H1 (cell line): ENCODE results near the gene LDAH. TPM values are rescaled to one million over a fixed set of nuclear protein-coding genes. Genes with fewer than 3 reads are reported as not detected.

ENCODE experiments used
- CTCF ChIA-PET: fragments of 300-600 bp; sonication (Branson Sonifier 250); formaldehyde crosslinking; loops from one replicate; lab custom pipeline; 2021; ENCODE audit not compliant: partially characterized antibody; lab: Charles Lee
- POLR2A ChIA-PET: fragments of 300-600 bp; sonication (Branson Sonifier 250); formaldehyde crosslinking; loops from one replicate; lab custom pipeline; 2021; ENCODE audit warnings: inconsistent platforms; ENCODE audit not compliant: partially characterized antibody; lab: Charles Lee
- DNase-seq, 2 experiments: peaks; one replicate each; pipeline versions ENCODE4 v3.0.0 to v3.0.0-alpha.2; 2010 to 2022; ENCODE audit warnings: low spot score in 2 of 2, low read depth in 1 of 2, mixed read lengths in 1 of 2
- FAIRE-seq: peaks from 2 replicates; lab custom pipeline; 2011; peaks lifted over from hg19 to GRCh38; lab: Jason Lieb, UNC
- H2AFZ ChIP-seq: 2 replicates; pipeline ENCODE4 v1.8.1; 2012; ENCODE audit warnings: low read length, inconsistent platforms
- H2AK5ac ChIP-seq: 2 replicates; pipeline ENCODE4 v1.6.1; 2013; ENCODE audit warnings: low read depth, low read length
- H2BK120ac ChIP-seq: replicated peaks from 2 replicates; pipeline ENCODE3; 2013; ENCODE audit warnings: low read depth, low read length, inconsistent platforms
- H2BK12ac ChIP-seq: 2 replicates; pipeline ENCODE4 v1.6.1; 2013; ENCODE audit warnings: low read depth, low read length
- H2BK15ac ChIP-seq: 2 replicates; pipeline ENCODE4 v1.6.1; 2013; ENCODE audit warnings: low read length
- H2BK20ac ChIP-seq: 2 replicates; pipeline ENCODE4 v1.6.1; 2013; ENCODE audit warnings: low read length
- H2BK5ac ChIP-seq: 2 replicates; pipeline ENCODE4 v1.6.1; 2013; ENCODE audit warnings: low read depth, low read length
- H3K14ac ChIP-seq: 2 replicates; pipeline ENCODE4 v1.6.1; 2013; ENCODE audit warnings: inconsistent platforms; ENCODE audit not compliant: insufficient read length
- H3K18ac ChIP-seq: 2 replicates; pipeline ENCODE4 v1.6.1; 2013; ENCODE audit warnings: low read length; ENCODE audit errors: extremely low read depth
- H3K23ac ChIP-seq: 2 replicates; pipeline ENCODE4 v1.6.1; 2013; ENCODE audit warnings: inconsistent platforms; ENCODE audit not compliant: insufficient read length
- H3K23me2 ChIP-seq: 2 replicates; pipeline ENCODE4 v1.6.1; 2013; ENCODE audit warnings: low read depth, low read length
- H3K27ac ChIP-seq: 2 replicates; pipeline ENCODE4 v1.6.1; 2011; ENCODE audit warnings: low read depth, low read length, inconsistent platforms
- H3K27me3 ChIP-seq, 4 experiments: replicated peaks in 1 of 4; 1 replicate in 1 of 4; 2 replicates in 3 of 4; pipeline versions ENCODE4 v1.6.1 to v1.8.1; 2011 to 2013; ENCODE audit warnings: low read length in 3 of 4, mild to moderate bottlenecking in 3 of 4, inconsistent platforms in 2 of 4, mixed read lengths in 2 of 4, moderate library complexity in 1 of 4; ENCODE audit not compliant: control insufficient read depth in 3 of 4, insufficient read depth in 3 of 4; ENCODE audit errors: extremely low read depth in 1 of 4
- H3K36me3 ChIP-seq, 4 experiments: 2 replicates each; pipeline versions ENCODE4 v1.6.1 to v1.8.1; 2011 to 2013; ENCODE audit warnings: mild to moderate bottlenecking in 4 of 4, low read length in 3 of 4, moderate library complexity in 2 of 4, control low read depth in 1 of 4, inconsistent platforms in 1 of 4; ENCODE audit not compliant: insufficient read depth in 4 of 4, control insufficient read depth in 2 of 4
- H3K4ac ChIP-seq: replicated peaks from 2 replicates; pipeline ENCODE3; 2013; ENCODE audit warnings: low read length, low read depth, mixed read lengths, inconsistent platforms; ENCODE audit not compliant: insufficient read length
- H3K4me1 ChIP-seq, 4 experiments: replicated peaks in 1 of 4; 1 replicate in 1 of 4; 2 replicates in 3 of 4; pipeline versions ENCODE4 v1.6.1 to v1.8.1; 2011 to 2013; ENCODE audit warnings: low read length in 3 of 4, inconsistent platforms in 2 of 4, mixed read lengths in 1 of 4; ENCODE audit not compliant: insufficient read depth in 4 of 4, control insufficient read depth in 3 of 4
- H3K4me2 ChIP-seq, 2 experiments: 2 replicates each; pipeline versions ENCODE4 v1.6.1 to v1.8.1; 2011 to 2013; ENCODE audit warnings: low read depth in 2 of 2, low read length in 2 of 2, control low read depth in 1 of 2, inconsistent platforms in 1 of 2, mild to moderate bottlenecking in 1 of 2; ENCODE audit not compliant: insufficient read depth in 1 of 2
- H3K4me3 ChIP-seq, 4 experiments: fragments of 200-600, 300-600 bp in 1 of 4; sonication (generic), shearing (Covaris generic), sonication (Bioruptor Twin) in 1 of 4; 2 replicates each; pipeline versions ENCODE4 v1.5.1 to v1.8.1; 2011 to 2016; ENCODE audit warnings: low read length in 4 of 4, low read depth in 3 of 4, control low read depth in 2 of 4, inconsistent platforms in 2 of 4, mild to moderate bottlenecking in 2 of 4, mixed read lengths in 1 of 4, moderate library complexity in 1 of 4; ENCODE audit not compliant: insufficient read depth in 2 of 4; ENCODE audit errors: extremely low read depth in 1 of 4
- H3K56ac ChIP-seq: replicated peaks from 2 replicates; pipeline ENCODE3; 2013; ENCODE audit warnings: low read depth, mild to moderate bottlenecking, mixed read lengths, low read length, inconsistent platforms; ENCODE audit not compliant: insufficient read length
- H3K79me1 ChIP-seq: 2 replicates; pipeline ENCODE4 v1.6.1; 2013; ENCODE audit warnings: low read depth, low read length, control low read depth
- H3K79me2 ChIP-seq, 2 experiments: 2 replicates each; pipeline versions ENCODE4 v1.6.1 to v1.8.1; 2012 to 2013; ENCODE audit warnings: low read length in 2 of 2, mild to moderate bottlenecking in 2 of 2, inconsistent platforms in 1 of 2; ENCODE audit not compliant: insufficient read depth in 2 of 2, control insufficient read depth in 1 of 2
- H3K9ac ChIP-seq, 4 experiments: replicated peaks in 1 of 4; 1 replicate in 1 of 4; 2 replicates in 3 of 4; pipeline versions ENCODE4 v1.6.1 to v1.8.1; 2011 to 2013; ENCODE audit warnings: low read depth in 3 of 4, low read length in 3 of 4, control low read depth in 2 of 4, mild to moderate bottlenecking in 2 of 4, moderate library complexity in 2 of 4, inconsistent platforms in 1 of 4; ENCODE audit errors: extremely low read depth in 1 of 4
- H3K9me3 ChIP-seq, 2 experiments: 2 replicates each; pipeline versions ENCODE4 v1.6.1 to v1.8.1; 2012 to 2013; ENCODE audit warnings: mild to moderate bottlenecking in 2 of 2, moderate library complexity in 2 of 2, control low read depth in 1 of 2, inconsistent platforms in 1 of 2, low read depth in 1 of 2, low read length in 1 of 2, mixed read lengths in 1 of 2; ENCODE audit not compliant: insufficient read depth in 2 of 2
- H4K20me1 ChIP-seq, 2 experiments: replicated peaks in 1 of 2; 2 replicates each; pipeline versions ENCODE3 to v1.8.1; 2011 to 2013; ENCODE audit warnings: inconsistent platforms in 2 of 2, low read length in 2 of 2, mild to moderate bottlenecking in 1 of 2; ENCODE audit not compliant: insufficient read depth in 2 of 2, control insufficient read depth in 1 of 2
- H4K5ac ChIP-seq: 2 replicates; pipeline ENCODE4 v1.6.1; 2013; ENCODE audit warnings: low read length, low read depth, mixed read lengths, inconsistent platforms; ENCODE audit not compliant: insufficient read length
- H4K8ac ChIP-seq: 2 replicates; pipeline ENCODE4 v1.8.0; 2013; ENCODE audit warnings: mild to moderate bottlenecking, moderate library complexity, low read length, inconsistent platforms; ENCODE audit not compliant: insufficient read depth; ENCODE audit errors: extremely low read depth
- H4K91ac ChIP-seq: replicated peaks from 2 replicates; pipeline ENCODE3; 2013; ENCODE audit warnings: low read length, mixed read lengths, inconsistent platforms; ENCODE audit not compliant: insufficient read length
- CBX5 ChIP-seq: fragments of 300-800, 300-1000 bp; sonication (generic); IDR thresholded peaks from 2 replicates; pipeline ENCODE4 v1.7.1; 2016; ENCODE audit warnings: antibody characterized with exemption, low read length, low read depth
- CBX8 ChIP-seq: fragments of 300-800, 300-1000 bp; sonication (generic); IDR thresholded peaks from 2 replicates; pipeline ENCODE4 v1.7.1; 2016; ENCODE audit warnings: low read depth, low read length, borderline replicate concordance
- CHD1 ChIP-seq: IDR thresholded peaks from 2 replicates; pipeline ENCODE4 v1.6.1; 2012; ENCODE audit warnings: low read depth, low read length, improper control_type of control experiment
- HDAC2 ChIP-seq, 2 experiments: fragments of 300-600 bp in 1 of 2; sonication (generic) in 1 of 2; IDR thresholded peaks; 2 replicates each; pipeline ENCODE4 v1.6.1; 2011 to 2012; ENCODE audit warnings: low read depth in 2 of 2, low read length in 2 of 2, mild to moderate bottlenecking in 2 of 2, moderate library complexity in 2 of 2, borderline replicate concordance in 1 of 2, inconsistent platforms in 1 of 2
- HDAC6 ChIP-seq: IDR thresholded peaks from one replicate; pipeline ENCODE4 v1.7.1; 2012; ENCODE audit warnings: low read depth, mild to moderate bottlenecking, inconsistent platforms, low read length, moderate library complexity
- KDM1A ChIP-seq: fragments of 200-600, 300-600 bp; sonication (generic); IDR thresholded peaks from 2 replicates; pipeline ENCODE4 v1.7.1; 2016; ENCODE audit warnings: mild to moderate bottlenecking, low read length, borderline replicate concordance
- MAFK ChIP-seq: IDR thresholded peaks from 2 replicates; pipeline ENCODE4 v1.6.1; 2012; ENCODE audit warnings: low read depth, mild to moderate bottlenecking, improper control_type of control experiment, low read length
- NANOG ChIP-seq: IDR thresholded peaks from 2 replicates; pipeline ENCODE4 v1.6.1; 2011; ENCODE audit warnings: low read length, low read depth, mild to moderate bottlenecking, inconsistent platforms; ENCODE audit not compliant: insufficient read depth, poor library complexity, severe bottlenecking
- POLR2AphosphoS5 ChIP-seq: IDR thresholded peaks from 2 replicates; pipeline ENCODE4 v1.6.1; 2011; ENCODE audit warnings: low read depth, low read length
- SP2 ChIP-seq: IDR thresholded peaks from 2 replicates; pipeline ENCODE4 v1.6.1; 2012; ENCODE audit warnings: mild to moderate bottlenecking, low read length, inconsistent platforms
- WGBS, 2 experiments: shearing (Covaris generic) in 1 of 2; methylation state at CpG; one replicate each; pipeline versions ENCODE4 v1.1.6 to v1.1.7; 2013 to 2015; ENCODE audit warnings: low lambda C conversion rate in 2 of 2, mixed read lengths in 2 of 2, inconsistent platforms in 1 of 2, low coverage in 1 of 2, missing lambda C conversion rate in 1 of 2; ENCODE audit not compliant: insufficient replicate concordance in 2 of 2, insufficient coverage in 1 of 2, insufficient read length in 1 of 2; ENCODE audit errors: extremely low coverage in 1 of 2, missing lambda C conversion rate in 1 of 2; 5-methylcytosine and 5-hydroxymethylcytosine counted together
- polyA plus RNA-seq, 7 experiments: library from polyadenylated mRNA; depleted of rRNA in 3 of 7; stranded (reverse) in 5 of 7; unstranded in 2 of 7; fragments of >200 nt in 5 of 7; fragments of 200-250 nt in 2 of 7; gene quantifications; 1 replicate in 5 of 7; 2 replicates in 1 of 7; 4 replicates in 1 of 7; pipeline versions ENCODE4 v1.2.1 to v1.2.3, GENCODE V29; 2011 to 2013; ENCODE audit warnings: missing spikeins in 2 of 7, mixed read lengths in 2 of 7
- total RNA-seq: library from RNA; stranded (reverse); fragmentation: NEBNext Ultra II Directional; extraction: Animal tissue kit (Norgen Biotek cat#: 25700); gene quantifications from 2 replicates; pipeline ENCODE4 v1.2.1, GENCODE V29; 2021

LDAH gene
- total and polyA plus RNA-seq, 2 of the 8 experiments (the other 6 are each of a cell fraction or from before 2014, with no cell fraction given): 10.9 to 26.3 TPM

DNA sequence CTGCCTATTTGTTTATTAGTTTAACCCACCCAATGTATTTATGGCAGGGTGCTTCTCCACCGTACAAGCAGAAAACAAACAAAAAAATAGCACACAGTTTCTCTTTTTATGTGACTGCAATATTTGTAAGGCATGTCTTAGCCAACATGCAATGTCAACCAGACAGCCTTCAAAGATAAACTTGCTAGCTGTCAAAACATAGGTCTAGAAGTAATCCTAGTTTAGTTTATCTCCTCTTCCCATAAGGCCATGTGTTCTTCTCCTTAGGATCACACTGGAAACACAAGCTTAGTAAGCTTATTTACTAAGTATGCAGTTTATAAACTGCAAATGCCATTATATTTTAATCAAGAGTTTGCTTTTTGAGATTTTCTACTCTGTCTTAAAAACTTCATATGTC, 75.6 kb downstream of the LDAH start:
- ChIA-PET POLR2A (interaction anchor here (0.7 kb wide), 1 partner anchor 12 kb away, joined by 3 read pairs; no protein-coding TSS in a partner anchor), CTCF (interaction anchor here (0.7 to 3.1 kb wide), 7 partner anchors 11 to 371 kb away, joined by 3 to 13 read pairs (median 4); no protein-coding TSS in a partner anchor)
- H3K23me2 ChIP-seq: no peaks in the 10 kb centered on the region

More for the DNA sequence above, 75.6 kb downstream of the LDAH start:
- Histone ChIP-seq H3K4me2 (no peak overlapping the region), H3K36me3 (no peaks in the 10 kb centered on the region; a peak in 1 of 8 replicates), H3K79me2 (no peaks in the 10 kb centered on the region), H3K4ac (no peak overlapping the region)
- no peak for FAIRE-seq
- TF ChIP-seq KDM1A (no peak), CBX8 (no peak), HDAC6 (no peak), CBX5 (no peak), CHD1 (no peak), HDAC2 (IDR thresholded peaks at IDR 0.05; ENCODE audit: borderline replicate concordance in 1 of 2, low read depth in 2 of 2, low read length in 2 of 2) (no peak), MAFK (no peak), NANOG (no peak), SP2 (no peak), POLR2AphosphoS5 (no peak)
- TF ChIP-seq, all 59 proteins: peak for 0
- H3K23ac ChIP-seq: no peak overlapping the region
- H4K20me1 ChIP-seq: peaks cover 0 to 2% of the 10 kb centered on the region in 2 experiments
- no peak overlapping the region for H2BK15ac ChIP-seq
- no peak overlapping the region for H2BK20ac ChIP-seq
- no peak overlapping the region for H2AK5ac ChIP-seq
- H2BK5ac ChIP-seq: no peak overlapping the region
- H3K79me1 ChIP-seq: no peaks in the 10 kb centered on the region
- no peak overlapping the region for H3K56ac ChIP-seq
- no peak overlapping the region for H2BK120ac ChIP-seq
- no peak overlapping the region for H4K91ac ChIP-seq
- no peak overlapping the region for H3K18ac ChIP-seq
- H2BK12ac ChIP-seq: no peak overlapping the region
- no peak overlapping the region for H4K5ac ChIP-seq
- WGBS, 2 experiments: 91% methylated on average over 1 of the region's 1 CpG; no CpG with 5 or more reads in 1 of the 2 experiments
- no peak overlapping the region for H3K14ac ChIP-seq
- no peak overlapping the region for H3K9ac ChIP-seq
- no peaks in the 10 kb centered on the region; a peak in 1 of 4 replicates for H3K9me3 ChIP-seq
- no peak overlapping the region for H3K27ac ChIP-seq
- no peak for DNase-seq
- no peak overlapping the region for H3K4me3 ChIP-seq
- H2AFZ ChIP-seq: no peak overlapping the region
- H3K4me1 ChIP-seq: no peaks in the 10 kb centered on the region
- H4K8ac ChIP-seq: no peak overlapping the region
- no peaks in the 10 kb centered on the region for H3K27me3 ChIP-seq
